K562 treated with DMSO at 1 percent for 4 hours (cell line): Measurements from ENCODE around the gene PRLR. TPM values are rescaled to one million over a fixed set of nuclear protein-coding genes. Genes with fewer than 3 reads are reported as not detected.

ENCODE experiments used
- total RNA-seq: library from RNA; unstranded; fragments of 300-600 nt; gene quantifications from 2 replicates; pipeline ENCODE4 v1.2.3, GENCODE V29; 2022; ENCODE audit not compliant: insufficient read depth

Gene PRLR
- not detected in 2 replicates for total RNA-seq

DNA sequence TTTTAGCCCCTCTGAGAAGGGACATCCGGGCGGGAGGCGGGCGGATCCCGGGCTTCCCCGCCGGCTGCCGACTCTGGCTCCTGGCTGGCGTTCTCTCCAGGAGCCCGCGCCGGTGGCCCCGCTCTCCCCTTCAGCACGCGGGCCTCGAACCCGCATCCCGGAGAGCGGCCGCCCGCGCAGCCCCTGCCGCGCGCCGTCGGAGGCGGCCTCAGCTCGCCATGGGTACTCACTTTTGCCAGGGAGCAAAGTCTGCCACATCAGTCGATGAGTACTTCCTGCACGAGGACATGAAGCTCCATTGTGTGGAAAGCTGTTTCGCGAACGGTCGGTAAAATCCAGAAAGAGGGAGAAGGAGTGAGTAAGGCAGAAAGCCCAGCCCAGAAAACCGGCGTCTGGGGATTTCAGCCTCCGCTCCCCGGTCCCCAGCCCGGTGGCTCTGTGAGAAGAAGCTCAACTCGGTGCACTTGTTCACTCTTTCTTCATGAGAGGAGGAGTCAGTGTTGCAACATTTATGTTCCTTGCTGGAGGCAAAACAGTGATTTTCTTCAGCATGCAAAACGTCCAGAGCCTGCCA is at the start of gene PRLR:
TSS of gene PRLR (minus strand) at position 450 of the 574 bp plus-strand sequence. CDS start 140,867 bp downstream, outside the sequence.

DNA sequence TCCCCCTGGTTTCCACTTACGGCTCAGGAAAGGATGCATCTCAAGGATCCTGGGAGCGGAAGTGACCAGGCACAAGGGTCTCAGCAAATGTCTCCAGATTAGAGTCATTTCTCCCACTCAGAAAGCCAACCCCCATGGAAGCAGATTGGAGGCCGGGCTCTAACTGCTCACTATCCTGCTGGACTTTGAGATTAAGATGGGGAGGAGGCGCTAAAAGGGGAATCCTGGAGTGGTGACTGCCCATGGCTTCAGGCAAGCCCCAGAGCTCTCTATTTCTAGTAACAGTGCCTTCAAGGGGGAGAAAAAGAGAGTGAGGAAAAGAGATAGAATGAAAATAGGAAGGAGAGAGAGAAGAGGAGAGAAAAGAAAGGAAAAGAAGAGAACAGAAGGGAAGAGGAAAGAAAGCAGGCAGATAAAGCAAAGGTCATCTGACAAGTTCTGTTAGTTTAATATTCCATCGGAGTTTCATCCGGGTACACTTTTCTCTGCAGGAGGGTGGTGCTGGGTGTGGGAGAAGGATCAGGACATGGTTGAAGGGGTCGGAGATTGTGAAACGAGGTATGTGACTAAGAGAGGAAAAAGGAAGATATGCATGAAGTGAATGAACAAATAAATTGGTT is 182.4 kb downstream of the PRLR start, which contains the start of gene AGXT2:
TSS of gene AGXT2 (minus strand) at position 165 of the 620 bp plus-strand sequence. CDS start at position 108, 57 bp downstream.

Other genes with a start within 250 kb of the PRLR start
- not detected in 2 replicates for gene AGXT2, start 182.5 kb downstream of the PRLR start, total RNA-seq